Activated CD4-positive, CD25-positive, alpha-beta regulatory T cell treated with anti-CD3 and anti-CD28 coated beads, Interleukin-2, amount 50 U/mL, for 16 hours (primary cell): Measurements from ENCODE around the gene NETO2.
"Not testable (repeated sequence)": the region's sequence is repeated elsewhere in the genome, so short reads cannot be mapped to it uniquely, and the experiment has no call there.

Experiments used
- DNase-seq: peaks from one replicate; pipeline ENCODE4 v3.0.0-alpha.2; 2020; ENCODE audit warnings: low read depth, low spot score

The NETO2 gene

DNA sequence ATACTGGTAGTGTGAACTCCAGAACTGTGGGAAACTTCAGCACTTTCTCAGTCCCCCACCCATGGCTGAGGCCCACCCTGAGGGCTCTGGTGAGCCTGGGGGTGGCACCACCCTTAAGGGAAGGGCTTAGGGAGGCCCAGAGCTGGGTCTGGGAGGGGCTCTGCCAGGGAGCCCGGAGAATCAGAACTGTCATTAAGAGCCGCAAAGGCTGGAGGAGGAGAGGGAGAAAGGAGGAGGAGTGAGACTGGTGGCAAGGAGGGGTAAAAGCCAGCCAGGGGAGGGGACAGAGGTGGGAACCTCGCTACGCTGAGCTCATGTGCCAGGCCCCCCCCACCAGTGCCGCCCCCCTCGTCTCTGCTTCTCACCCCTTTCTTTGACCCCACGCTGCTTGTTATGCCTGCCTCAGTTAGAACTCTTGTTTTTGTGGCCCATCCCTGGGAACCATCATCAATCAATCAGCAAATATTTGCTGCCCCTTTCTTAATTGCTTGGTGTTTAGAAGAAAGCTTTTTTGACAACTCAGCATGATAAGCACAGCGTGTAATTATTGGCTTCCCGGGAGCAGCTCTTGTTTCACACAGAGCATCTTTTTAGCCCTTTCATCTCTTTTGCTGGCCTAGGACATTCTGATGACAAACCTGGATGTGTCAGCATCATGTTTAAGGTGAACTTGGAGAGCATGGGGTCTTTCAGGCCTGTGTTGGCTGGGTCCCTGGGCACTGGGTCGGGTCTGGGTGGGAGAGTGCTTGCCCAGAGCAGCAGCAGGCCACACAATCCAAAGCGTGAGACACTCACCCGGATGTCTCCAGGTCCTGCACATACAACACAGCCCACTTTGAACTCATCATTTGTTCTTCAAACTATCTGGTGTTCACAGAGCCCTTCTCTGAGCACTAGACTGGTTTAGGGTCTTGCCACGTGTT lies 77.7 kb downstream of the NETO2 start:
- DNase-seq = no peak

DNA sequence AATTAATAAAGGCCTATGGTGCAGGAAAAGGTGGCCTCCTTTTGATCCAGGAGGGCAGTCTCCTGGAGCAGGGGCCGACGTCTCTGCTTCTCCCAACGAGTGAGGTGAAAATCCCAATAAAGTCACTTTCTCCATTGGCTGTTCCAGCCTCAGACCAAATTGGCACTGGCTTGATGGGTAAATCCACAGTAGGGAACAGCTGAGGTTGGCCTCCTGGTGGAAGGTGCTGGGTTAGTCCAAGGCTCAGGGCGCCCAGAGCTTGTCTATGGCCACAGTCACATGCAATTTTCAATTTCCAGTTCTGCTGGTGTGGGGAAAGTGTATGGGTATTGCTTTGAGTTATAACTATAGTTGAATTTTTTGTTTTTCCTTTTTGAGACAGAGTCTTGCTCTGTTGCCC lies 79.0 kb downstream of the NETO2 start:
- no peak for DNase-seq

DNA sequence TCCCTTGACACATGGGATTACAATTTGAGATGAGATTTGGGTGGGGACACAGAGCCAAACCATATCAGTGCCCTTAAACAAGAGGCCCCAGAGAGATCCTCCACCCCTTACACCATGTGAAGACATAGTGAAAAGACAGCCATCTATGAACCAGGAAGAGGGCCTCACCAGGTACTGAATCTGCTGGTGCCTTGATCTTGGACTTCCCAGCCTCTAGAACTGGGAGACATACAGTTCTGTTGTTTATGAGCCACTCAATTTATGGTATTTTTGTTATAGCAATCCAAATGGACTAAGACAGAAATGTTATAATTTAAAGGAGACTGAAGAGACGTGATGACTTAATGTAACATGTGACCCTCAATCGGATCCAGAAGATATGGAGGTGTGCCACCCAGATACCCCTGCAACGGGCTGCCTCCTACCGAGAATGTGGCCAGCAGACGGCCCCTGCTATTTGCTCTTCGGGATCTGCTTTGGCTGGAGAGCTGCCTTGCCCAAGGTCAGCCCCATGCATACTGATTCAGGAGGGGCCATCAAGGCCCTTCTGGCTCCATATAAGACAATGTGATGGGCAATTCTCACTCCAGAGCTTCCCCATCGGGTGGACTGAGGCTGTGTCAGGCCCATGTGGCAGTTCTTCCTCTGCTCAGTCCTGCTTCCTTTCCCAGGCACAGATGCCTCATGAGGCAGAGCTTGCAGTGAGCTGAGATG lies 80.6 kb downstream of the NETO2 start:
- no peak for DNase-seq

DNA sequence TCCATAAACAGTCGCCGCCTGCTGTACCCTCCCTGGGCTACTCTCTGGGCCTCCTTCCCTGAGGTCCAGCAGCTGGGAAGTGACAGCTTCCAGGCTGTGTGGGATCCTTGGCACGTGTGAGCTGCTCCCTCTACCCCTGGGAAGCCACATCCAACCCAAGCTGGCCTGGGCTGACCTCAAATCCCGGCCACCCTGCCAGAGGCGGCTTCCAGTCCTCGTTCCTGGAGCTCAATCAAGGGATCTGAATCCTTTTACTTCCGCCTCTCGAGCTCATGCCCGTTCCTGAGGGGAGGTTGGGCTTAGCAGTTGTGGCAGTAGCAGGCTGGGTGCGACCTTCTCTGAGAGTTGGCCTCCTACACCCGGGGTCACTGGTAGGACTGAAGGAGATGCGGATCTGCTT lies 82.5 kb downstream of the NETO2 start:
- no peak for DNase-seq

DNA sequence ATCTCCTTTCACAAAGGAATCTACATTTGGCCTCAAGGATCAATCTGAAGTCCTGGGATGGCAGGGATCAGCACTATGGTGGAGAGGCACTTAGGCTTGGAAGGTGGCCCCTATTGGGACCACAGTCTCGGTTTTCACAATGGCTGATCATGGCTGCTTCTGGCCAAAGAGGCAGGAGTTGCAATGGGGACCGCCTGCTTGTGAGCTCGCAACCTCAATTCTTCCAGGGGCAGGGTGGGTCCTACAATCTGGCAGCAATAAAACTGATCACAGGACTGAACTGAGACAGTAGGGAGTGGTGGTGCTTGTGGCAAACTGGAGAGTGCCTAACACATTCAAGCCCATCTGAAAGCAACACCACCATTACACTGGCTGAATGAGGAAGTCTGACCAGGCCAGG lies 83.1 kb downstream of the NETO2 start:
- DNase-seq = no peak

DNA sequence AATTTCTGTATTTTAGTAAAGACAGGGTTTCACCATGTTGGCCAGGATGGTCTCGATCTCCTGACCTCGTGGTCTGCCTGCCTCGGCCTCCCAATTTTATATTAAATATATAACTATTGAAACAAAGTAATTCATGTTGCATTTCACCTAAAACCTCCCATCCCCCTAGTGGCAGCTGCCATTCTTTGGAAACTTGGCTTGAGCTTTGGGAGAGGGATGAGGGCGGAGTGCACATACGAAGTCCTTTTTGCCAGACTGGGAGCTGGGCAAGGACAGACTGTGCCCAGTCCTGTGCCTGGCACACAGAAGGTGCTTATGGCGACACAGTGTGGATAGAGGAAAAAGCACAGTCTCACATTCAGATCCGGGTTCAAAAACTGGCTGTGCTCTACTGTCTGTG lies 83.8 kb downstream of the NETO2 start:
- DNase-seq = no peak

DNA sequence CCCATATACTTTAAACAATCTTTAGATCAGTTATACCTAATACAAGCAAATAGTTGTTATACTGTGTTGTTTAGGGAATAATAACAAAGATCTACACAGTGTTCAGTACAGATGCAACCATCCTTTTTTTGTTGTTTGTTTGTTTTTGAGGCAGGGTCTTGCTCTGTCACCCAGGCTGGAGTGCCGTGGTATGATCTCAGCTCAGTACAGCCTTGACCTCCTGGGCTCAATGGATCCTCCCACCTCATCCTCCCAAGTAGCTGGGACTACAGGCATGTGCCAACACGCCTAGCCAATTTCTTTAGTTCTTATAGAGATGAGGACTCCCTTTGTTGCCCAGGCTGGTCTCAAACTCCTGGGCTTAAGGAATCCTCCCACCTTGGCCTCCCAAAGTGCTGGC lies 84.6 kb downstream of the NETO2 start:
- not testable (repeated sequence) for DNase-seq

DNA sequence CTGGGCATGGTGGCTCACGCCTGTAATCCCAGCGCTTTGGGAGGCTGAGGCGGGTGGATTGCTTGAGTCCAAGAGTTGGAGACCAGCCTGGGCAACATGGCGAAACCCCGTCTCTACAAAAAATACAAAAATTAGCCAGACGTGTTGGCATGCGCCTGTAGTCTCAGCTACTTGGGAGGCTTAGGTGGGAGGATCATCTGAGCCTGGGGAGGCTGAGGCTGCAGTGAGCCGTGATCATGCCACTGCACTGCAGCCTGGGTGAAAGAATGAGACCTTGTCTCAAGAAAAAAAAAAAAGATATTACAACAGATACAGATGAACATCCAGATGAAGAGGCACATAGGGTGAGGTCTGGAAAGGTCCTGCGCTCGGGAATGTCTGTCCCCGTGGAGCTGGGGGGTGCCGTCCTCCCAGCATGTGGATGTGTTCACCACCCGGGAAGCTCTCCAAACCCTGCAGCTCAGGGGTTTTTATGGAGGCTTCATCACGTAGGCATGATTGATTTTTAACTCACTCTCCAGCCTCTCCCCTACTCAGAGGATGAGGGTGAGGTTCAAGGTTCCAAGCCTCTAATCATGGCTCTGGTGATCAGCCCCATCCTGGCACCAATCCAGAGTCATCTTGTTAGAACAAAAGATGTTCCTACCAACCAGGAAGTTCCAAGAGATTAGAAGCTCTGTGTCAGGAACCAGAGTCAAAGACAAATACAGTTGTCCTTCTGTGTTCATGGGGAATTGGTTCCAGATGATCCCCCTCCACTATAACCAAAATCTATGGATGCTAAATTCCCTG lies 85.3 kb downstream of the NETO2 start:
- DNase-seq = no peak

DNA sequence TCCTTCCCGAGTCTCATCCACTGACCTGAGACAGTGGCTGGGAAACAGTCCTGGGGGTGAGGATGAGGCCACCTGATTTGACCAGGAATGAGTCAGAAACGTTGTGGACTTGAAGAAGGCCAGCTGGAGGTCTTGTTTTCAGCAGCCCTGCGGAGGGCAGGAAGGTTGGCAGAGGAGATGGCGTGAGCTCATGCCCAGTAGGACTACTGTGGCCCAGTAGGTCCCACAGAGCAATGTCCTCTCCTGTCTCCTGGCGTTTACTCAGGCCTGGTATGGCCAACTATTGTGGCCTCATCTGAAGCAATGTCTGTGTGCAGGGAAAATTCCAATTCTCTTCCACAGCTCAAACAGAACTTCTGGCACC lies 86.1 kb downstream of the NETO2 start:
- DNase-seq = no peak

DNA sequence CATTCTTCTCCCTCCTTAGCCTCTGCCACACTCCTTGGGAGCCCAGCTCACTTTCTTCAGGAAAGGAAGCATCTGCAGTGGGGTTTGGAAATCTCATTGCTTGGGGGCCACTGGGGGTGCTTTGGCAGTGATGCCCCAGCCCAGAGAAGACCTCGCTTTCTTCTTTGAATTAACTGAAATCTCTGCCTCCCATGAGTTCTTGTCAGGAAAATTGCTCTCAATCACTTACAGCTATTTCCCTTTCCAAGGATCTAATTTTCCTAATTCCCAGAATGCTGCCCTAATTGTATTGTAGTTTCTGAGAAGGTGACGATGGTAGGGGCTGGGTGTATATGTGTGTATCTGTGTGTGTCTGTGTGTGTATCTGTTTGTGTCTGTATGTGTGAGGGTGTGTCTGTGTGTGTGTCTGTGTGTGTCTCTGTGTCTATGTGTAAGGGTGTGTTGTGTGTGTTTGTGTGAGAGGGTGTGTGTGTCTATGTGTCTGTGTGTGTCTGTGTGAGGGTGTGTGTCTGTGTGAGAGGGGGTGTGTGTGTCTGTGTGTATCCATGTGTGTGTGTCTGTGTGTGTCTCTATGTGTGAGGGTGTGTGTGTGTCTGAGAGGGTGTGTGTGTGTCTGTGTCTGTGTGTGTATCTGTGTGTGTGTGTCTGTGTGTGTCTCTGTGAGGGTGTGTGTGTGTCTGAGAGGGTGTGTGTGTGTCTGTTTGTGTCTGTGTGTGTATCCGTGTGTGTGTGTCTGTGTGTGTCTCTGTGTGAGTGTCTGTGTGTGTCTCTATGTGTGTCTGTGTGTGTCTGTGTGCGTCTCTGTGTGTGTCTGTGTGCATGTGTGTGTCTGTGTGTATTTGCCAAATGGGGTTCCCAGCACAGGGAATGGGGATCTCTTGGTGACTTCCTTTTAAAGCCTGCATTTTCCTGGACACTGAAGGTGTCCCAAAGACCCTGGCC lies 86.8 kb downstream of the NETO2 start:
- no peak for DNase-seq

DNA sequence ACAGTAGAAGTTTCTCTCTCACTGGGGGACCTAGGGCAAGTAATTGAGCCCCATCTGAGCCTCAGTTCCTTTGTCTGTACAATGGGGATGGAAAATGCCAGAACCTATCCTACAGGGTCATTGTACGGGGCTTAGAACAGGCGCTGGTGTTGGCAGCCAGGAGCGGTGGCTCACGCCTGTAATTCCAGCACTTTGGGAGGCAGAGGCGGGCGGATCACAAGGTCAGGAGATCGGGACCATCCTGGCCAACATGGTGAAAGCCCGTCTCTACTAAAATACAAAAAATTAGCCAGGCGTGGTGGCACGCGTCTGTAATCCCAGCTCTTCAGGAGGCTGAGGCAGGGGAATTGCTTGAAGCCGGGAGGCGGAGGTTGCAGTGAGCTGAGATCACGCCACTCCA lies 87.7 kb downstream of the NETO2 start:
- not testable (repeated sequence) for DNase-seq

DNA sequence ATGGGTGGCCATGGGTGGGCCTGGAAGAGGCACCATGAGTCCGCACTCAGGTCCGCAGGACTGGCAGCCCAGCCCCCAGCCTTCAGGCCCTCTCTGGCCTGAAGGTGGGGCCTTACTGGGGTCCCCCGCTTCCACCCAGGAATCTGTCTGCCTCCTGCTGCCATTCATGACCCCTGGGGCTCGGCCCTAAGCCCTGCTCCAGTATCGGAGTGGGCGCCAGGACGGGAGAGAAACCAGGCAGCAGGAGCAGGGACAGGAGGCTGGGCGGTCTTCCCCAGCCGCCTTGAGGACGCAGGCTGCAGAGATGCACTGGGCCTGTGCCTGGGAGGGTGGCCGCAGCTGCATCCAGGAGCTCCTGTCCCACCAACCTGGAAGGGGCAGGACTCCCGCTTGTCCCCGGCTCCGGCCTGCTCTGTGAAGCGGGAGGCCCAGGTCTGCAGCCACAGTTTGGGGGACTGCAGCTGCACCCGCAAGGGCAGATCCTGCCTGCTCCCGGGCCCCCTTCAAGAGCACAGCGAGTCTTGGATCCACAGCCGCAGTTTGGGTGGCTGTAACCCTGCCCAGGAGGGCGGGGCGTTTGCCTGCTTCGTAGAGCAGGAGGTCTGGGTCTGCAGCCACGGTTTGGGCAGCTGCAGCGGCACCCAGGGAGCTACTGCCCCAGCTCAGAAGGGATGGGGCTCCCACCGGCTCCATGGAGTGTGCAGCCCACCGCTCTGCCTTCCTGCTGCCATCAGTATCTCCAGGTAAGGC lies 88.4 kb downstream of the NETO2 start:
- no peak for DNase-seq

DNA sequence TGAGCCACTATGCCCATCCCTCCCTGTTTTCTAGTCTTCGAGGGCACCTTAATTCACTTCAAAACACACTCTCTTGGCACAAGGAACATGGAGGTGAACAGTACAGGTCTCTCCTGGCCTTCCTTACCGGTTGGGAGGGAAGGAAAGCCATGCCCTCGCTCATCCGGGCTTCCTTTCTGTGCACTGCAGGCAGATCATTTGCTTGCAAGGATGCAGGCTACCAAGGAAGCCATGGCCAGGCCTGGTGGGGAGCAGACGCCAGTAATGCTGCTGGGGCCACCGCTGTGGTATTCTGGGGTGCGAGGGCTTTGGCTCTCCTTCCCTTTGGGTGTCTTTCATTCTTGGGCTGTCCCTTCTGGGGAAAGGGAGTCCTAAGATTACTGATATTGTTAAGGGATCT lies 89.4 kb downstream of the NETO2 start:
- DNase-seq = no peak

DNA sequence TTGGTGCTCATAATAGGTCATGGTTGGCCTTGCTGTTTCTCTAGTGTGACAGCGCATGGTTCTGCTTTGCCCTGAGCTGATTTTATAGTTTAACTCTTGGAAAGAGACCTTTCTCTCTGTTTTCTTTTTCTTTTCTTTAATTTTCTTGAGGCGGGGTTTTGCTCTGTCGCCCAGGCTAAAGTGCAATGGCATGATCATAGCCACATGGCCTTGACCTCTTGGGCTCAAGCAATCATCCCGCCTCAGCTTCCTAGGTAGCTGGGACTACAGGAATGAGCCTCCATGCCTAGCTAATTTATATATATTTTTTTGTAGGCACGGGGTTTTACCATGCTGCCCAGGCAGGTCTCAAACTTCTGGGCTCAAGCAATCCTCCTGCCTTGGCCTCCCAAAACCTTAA lies 89.8 kb downstream of the NETO2 start:
- no peak for DNase-seq

DNA sequence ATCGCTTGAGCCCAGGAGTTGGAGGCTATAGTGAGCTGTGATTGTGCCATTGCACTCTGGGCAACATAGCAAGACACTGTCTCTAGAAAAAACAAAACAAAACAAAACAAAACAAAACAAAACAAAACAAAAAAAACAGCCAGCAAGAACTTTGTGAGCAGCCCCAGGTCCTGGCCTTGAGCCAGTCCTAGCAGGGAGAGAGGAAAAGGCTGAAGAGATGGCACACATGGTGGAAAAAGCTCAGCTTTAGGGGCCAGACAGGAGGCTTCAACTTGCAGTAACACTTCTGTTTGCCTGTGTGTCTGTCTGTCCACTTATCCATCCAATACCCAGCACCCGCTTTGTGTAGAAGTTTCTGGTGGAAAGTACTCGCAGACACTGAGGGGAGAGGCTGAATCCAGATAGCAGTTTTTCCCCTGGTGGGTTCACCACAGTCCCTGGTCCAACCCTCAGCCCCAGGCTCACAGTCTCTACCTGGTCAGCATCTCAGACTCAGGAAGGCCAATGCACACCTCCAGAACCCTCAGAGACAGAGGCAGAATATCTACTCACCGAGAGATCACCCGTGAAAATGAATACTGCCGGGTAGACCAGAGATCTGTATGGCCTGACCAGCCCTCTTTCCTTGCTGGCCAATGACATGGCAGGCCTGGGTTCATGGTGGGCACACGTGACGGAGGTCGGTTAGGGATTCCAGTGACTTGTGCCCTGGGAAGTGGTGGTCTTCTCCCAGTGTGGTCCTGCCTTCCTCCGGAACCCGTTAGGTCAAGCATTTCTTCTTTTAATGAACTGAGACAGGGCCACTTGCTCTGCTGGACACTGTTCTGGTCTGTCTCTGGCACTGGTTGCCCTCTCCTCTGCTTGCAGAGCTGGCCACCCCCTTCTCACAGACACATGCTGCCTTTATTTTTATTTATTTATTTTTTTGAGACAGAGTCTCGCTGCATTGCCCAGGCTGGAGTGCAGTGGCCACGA lies 90.8 kb downstream of the NETO2 start:
- DNase-seq = no peak

DNA sequence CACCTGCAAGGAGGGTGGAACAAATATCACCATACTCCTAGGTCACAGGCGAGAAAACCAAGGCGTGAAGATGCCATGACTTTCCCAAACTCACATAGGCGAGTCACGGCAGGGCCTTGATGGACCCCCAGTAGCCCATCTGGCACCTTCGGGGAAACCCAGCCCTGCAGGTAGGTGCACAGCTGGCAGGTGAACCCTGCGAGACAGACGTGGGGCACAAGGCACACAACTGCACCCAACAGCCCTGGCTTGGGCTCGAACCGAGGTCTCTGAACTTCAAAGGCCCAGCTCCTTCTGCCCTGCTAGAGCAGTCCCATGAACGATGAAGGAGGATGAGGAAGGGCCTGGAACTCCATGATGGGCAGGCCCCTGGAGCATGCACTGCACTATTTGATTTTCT lies 92.7 kb downstream of the NETO2 start:
- DNase-seq = no peak

DNA sequence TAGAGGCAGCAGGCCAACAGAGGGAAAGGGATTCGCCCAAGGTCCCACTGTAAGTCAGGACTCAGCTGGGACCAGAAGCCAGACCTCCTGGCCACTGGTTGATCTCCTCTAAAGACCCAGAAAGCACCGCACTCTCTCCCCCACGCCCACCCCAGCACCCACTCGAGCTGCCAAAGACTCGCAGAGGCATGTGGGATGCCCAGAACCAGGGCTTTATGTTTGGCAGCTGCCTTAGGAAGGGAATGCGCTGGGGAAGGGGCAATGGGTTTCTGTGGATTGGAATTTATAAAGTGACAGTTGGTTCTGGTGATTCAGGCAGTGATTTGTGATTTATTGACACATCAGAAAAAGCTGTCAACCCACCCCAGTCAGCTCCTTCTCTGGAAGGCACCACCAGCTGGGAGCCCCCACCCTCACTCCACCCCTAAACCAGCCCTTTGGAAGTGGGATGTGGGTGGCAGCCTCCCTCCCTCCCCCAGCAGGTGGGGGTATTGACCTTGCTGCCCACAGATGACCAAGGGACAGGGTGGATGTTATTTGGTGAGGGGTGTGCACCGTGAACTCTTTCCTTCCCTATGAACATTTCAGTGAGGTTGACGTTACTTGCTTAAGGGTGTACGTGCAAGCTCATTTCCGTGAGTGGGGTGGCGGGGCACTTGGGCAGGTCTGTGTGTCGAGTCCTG lies 93.7 kb downstream of the NETO2 start:
- DNase-seq = no peak

DNA sequence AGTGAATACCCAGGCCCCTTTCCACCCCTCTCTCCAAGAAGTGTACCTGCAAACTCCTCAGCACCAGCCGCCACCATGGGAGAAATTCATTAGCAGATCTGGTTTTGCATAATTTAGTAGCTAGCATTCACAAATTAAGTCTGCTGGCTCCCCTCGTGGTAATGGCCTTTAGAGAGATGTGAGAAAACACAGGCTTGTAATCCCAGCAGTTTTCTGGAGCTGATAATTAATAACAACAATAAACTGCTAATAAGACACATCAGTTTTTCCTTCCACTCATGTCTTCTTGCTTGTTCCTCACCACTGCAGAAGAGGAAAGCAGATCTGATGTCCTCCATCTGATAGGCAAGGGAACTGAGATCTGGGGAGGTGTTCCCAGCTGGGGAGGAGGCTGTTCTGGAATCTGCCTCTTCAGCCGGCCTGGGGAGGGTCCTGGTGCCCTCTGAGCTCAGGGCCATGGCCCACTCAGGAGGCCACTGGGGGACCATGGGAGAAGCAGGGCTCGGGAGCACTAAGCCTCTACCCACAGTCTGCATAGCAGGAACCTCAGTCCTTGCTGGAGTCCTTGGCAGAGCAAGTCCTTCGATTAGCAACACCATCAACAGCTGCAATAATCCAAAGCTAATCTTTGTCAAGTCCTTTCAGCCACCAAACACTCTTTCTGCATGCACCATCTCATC lies 96.1 kb downstream of the NETO2 start:
- no peak for DNase-seq
